GM18499 (cell line): Measurements from ENCODE around the gene TMEM150C.

Experiments used
- ATAC-seq: cut with Tn5 transposase; IDR thresholded peaks from one replicate; pipeline ENCODE4 v1.9.1; 2021; ENCODE audit warnings: moderate number of reproducible peaks; ENCODE audit not compliant: insufficient read depth, unreplicated experiment

Gene TMEM150C

DNA sequence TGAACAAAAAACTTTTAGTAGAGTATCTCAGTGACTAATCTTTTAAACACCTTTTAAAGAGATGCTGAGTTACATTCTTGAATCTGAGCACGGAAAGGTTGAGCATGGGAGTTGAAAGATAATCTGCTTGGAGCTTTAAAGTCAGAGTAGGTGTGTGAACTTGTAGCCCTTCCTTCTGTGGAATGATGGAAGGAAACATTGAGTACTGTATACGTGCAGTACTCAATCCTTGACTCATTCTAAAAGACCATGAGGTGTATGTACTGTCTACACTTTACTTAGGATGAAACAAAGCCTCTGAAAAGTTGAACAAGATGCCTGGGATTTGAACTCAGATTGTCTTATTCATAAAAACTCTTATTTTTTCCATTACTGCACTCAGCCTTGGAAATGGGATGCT is 128.0 kb downstream of the TMEM150C start:
- no peak for ATAC-seq
